Fibroblast of lung (primary cell): ENCODE results near the gene CHD9. TPM values are rescaled to one million over a fixed set of nuclear protein-coding genes. Genes with fewer than 3 reads are reported as not detected.

Experiments used
- DNase-seq, 2 donors: peaks; one replicate each; pipeline versions ENCODE4 v3.0.0 to v3.0.0-alpha.2; 2010; ENCODE audit warnings: low read depth in 2 of 2
- H2AFZ ChIP-seq: 2 replicates; pipeline ENCODE4 v1.5.1; 2012; ENCODE audit warnings: low read length, control low read depth, inconsistent platforms
- H3K27ac ChIP-seq: 2 replicates; pipeline ENCODE4 v1.5.1; 2011; ENCODE audit warnings: low read length, control low read depth; ENCODE audit not compliant: insufficient read depth
- H3K27me3 ChIP-seq: 2 replicates; pipeline ENCODE4 v1.5.1; 2011; ENCODE audit warnings: mild to moderate bottlenecking, low read length; ENCODE audit not compliant: control insufficient read depth, insufficient read depth
- H3K36me3 ChIP-seq: 2 replicates; pipeline ENCODE4 v1.5.1; 2011; ENCODE audit warnings: low read length; ENCODE audit not compliant: control insufficient read depth, insufficient read depth
- H3K4me1 ChIP-seq: 2 replicates; pipeline ENCODE4 v1.5.1; 2011; ENCODE audit warnings: low read length; ENCODE audit not compliant: control insufficient read depth, insufficient read depth; ENCODE audit errors: extremely low read depth
- H3K4me2 ChIP-seq: 2 replicates; pipeline ENCODE4 v1.5.1; 2011; ENCODE audit warnings: low read length, control low read depth; ENCODE audit not compliant: insufficient read depth; ENCODE audit errors: extremely low read depth
- H3K4me3 ChIP-seq, 4 experiments: fragments of 200-600 bp in 1 of 4; sonication (generic) in 1 of 4; replicated peaks in 1 of 4; 2 replicates each; pipeline ENCODE4 v1.5.1; 2011 to 2016; ENCODE audit warnings: low read length in 4 of 4, low read depth in 3 of 4, mild to moderate bottlenecking in 3 of 4, control low read depth in 2 of 4, inconsistent platforms in 1 of 4, mixed read lengths in 1 of 4; ENCODE audit not compliant: insufficient read depth in 1 of 4; ENCODE audit errors: control extremely low read depth in 1 of 4
- H3K79me2 ChIP-seq: 2 replicates; pipeline ENCODE4 v1.5.1; 2012; ENCODE audit warnings: mild to moderate bottlenecking, low read length, inconsistent platforms; ENCODE audit not compliant: control insufficient read depth, insufficient read depth
- H3K9ac ChIP-seq: 2 replicates; pipeline ENCODE4 v1.5.1; 2011; ENCODE audit warnings: mild to moderate bottlenecking, low read length, control low read depth; ENCODE audit not compliant: insufficient read depth
- H3K9me3 ChIP-seq: 2 replicates; pipeline ENCODE4 v1.5.1; 2012; ENCODE audit warnings: low read depth, low read length; ENCODE audit not compliant: control insufficient read depth, insufficient read depth
- H4K20me1 ChIP-seq: 2 replicates; pipeline ENCODE4 v1.5.1; 2011; ENCODE audit warnings: low read length; ENCODE audit not compliant: control insufficient read depth, insufficient read depth; ENCODE audit errors: extremely low read depth
- CTCF ChIP-seq, 2 donors: IDR thresholded peaks in 1 of 2; conservative IDR thresholded peaks in 1 of 2; 1 replicate in 1 of 2; 2 replicates in 1 of 2; pipeline ENCODE4 v1.5.1; 2011 to 2012; ENCODE audit warnings: low read length in 2 of 2, control low read depth in 1 of 2, inconsistent platforms in 1 of 2, low read depth in 1 of 2, mild to moderate bottlenecking in 1 of 2
- EZH2 ChIP-seq: IDR thresholded peaks from 2 replicates; pipeline ENCODE4 v1.5.1; 2012; ENCODE audit warnings: low read length, control low read depth, mild to moderate bottlenecking; ENCODE audit errors: missing control alignments
- polyA plus RNA-seq, 2 donors: library from polyadenylated mRNA; depleted of rRNA in 1 of 2; stranded (reverse) in 1 of 2; unstranded in 1 of 2; fragments of >200 nt; gene quantifications; 2 replicates each; pipeline ENCODE4 v1.2.1, GENCODE V29; 2011 to 2012; ENCODE audit warnings: missing spikeins in 1 of 2
- total RNA-seq: library from RNA; depleted of rRNA; stranded (reverse); fragments of >200 nt; gene quantifications from 2 replicates; pipeline ENCODE4 v1.2.1, GENCODE V29; 2014

The CHD9 gene
- total and polyA plus RNA-seq, 2 donors (not counting 1 experiment from before 2014, with no cell fraction given): 32.9 to 60.9 TPM

- H3K4me1 ChIP-seq: no peaks in the 10 kb centered on the region
- H4K20me1 ChIP-seq: no peaks in the 10 kb centered on the region
- no peak overlapping the region for H2AFZ ChIP-seq
- H3K27ac ChIP-seq: no peak overlapping the region
- H3K9me3 ChIP-seq: no peaks in the 10 kb centered on the region
- H3K4me3 ChIP-seq: no peak overlapping the region
- H3K4me2 ChIP-seq: no peak overlapping the region
- H3K36me3 ChIP-seq: no peaks in the 10 kb centered on the region
- no peaks in the 10 kb centered on the region for H3K27me3 ChIP-seq
- no peak for TF ChIP-seq EZH2
- TF ChIP-seq CTCF (conservative IDR thresholded peaks at IDR 0.05 in 1 of 2, IDR thresholded peaks at IDR 0.05 in 1 of 2; ENCODE audit: low read depth in 1 of 2, low read length in 2 of 2): no peak
- DNase-seq: no peak
- no peak overlapping the region for H3K9ac ChIP-seq
- H3K79me2 ChIP-seq: peaks cover 43% of the 10 kb centered on the region
Measured at GRCh38 chr16:53135329-53135728, 80.5 kb downstream of the CHD9 start.

GRCh38 chr16:53142823-53143568 is 88.2 kb downstream of the CHD9 start:
- Histone ChIP-seq H2AFZ (no peak overlapping the region), H3K4me1 (no peaks in the 10 kb centered on the region), H3K9ac (no peak overlapping the region), H3K9me3 (no peaks in the 10 kb centered on the region), H4K20me1 (no peaks in the 10 kb centered on the region), H3K36me3 (no peaks in the 10 kb centered on the region), H3K79me2 (peaks cover 22% of the 10 kb centered on the region), H3K4me3 (no peak overlapping the region), H3K27ac (no peak overlapping the region), H3K27me3 (no peaks in the 10 kb centered on the region), H3K4me2 (no peak overlapping the region)
- DNase-seq: peak in 1 of 2 donors; percentile 23
- no peak for TF ChIP-seq CTCF (conservative IDR thresholded peaks at IDR 0.05 in 1 of 2, IDR thresholded peaks at IDR 0.05 in 1 of 2; ENCODE audit: low read depth in 1 of 2, low read length in 2 of 2)

- TF ChIP-seq EZH2: no peak
- no peak for TF ChIP-seq CTCF (conservative IDR thresholded peaks at IDR 0.05 in 1 of 2, IDR thresholded peaks at IDR 0.05 in 1 of 2; ENCODE audit: low read depth in 1 of 2, low read length in 2 of 2)
- H3K27ac ChIP-seq: no peak overlapping the region
- H3K4me1 ChIP-seq: no peaks in the 10 kb centered on the region
- no peaks in the 10 kb centered on the region for H4K20me1 ChIP-seq
- no peaks in the 10 kb centered on the region for H3K36me3 ChIP-seq
- no peak for DNase-seq
- no peak overlapping the region for H3K9ac ChIP-seq
- H3K79me2 ChIP-seq: peaks cover 41% of the 10 kb centered on the region
- H3K27me3 ChIP-seq: no peaks in the 10 kb centered on the region
- no peak overlapping the region for H2AFZ ChIP-seq
- H3K9me3 ChIP-seq: no peaks in the 10 kb centered on the region
- H3K4me2 ChIP-seq: no peak overlapping the region
- no peak overlapping the region for H3K4me3 ChIP-seq
Measured at GRCh38 chr16:53147500-53148065, 92.8 kb downstream of the CHD9 start.
